ENCODE measurements around the gene NDST1. TPM values are rescaled to one million over a fixed set of nuclear protein-coding genes. Genes with fewer than 3 reads are reported as not detected.

NDST1 gene
- polyA plus RNA-seq, 1 donor (not counting 4 experiments of a cell fraction or from before 2014, with no cell fraction given) = 24.9 TPM

GRCh38 chr5:150468206-150468605 lies 39.7 kb upstream of the NDST1 start:
- TF ChIP-seq EZH2 (IDR thresholded peaks at IDR 0.05; ENCODE audit: low read length) = no peak
- TF ChIP-seq, protein P1, sequence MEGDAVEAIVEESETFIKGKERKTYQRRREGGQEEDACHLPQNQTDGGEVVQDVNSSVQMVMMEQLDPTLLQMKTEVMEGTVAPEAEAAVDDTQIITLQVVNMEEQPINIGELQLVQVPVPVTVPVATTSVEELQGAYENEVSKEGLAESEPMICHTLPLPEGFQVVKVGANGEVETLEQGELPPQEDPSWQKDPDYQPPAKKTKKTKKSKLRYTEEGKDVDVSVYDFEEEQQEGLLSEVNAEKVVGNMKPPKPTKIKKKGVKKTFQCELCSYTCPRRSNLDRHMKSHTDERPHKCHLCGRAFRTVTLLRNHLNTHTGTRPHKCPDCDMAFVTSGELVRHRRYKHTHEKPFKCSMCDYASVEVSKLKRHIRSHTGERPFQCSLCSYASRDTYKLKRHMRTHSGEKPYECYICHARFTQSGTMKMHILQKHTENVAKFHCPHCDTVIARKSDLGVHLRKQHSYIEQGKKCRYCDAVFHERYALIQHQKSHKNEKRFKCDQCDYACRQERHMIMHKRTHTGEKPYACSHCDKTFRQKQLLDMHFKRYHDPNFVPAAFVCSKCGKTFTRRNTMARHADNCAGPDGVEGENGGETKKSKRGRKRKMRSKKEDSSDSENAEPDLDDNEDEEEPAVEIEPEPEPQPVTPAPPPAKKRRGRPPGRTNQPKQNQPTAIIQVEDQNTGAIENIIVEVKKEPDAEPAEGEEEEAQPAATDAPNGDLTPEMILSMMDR (optimal IDR thresholded peaks at IDR 0.05 in 1 of 3, IDR thresholded peaks at IDR 0.05 in 1 of 3, conservative IDR thresholded peaks at IDR 0.05 in 1 of 3; ENCODE audit: extremely low read depth in 1 of 3, insufficient read depth in 2 of 3, low read length in 3 of 3) = no peak
- Histone ChIP-seq H2AFZ (ENCODE audit: control insufficient read depth, low read length) (no peak overlapping the region), H3K4me3 (ENCODE audit: control insufficient read depth in 2 of 3, extremely low read depth in 1 of 3, insufficient read depth in 2 of 3, low read depth in 1 of 3, low read length in 3 of 3) (no peak overlapping the region), H3K9me3 (ENCODE audit: control insufficient read depth, low read depth, low read length) (no peaks in the 10 kb centered on the region), H3K4me2 (ENCODE audit: control insufficient read depth, extremely low read depth, insufficient read depth, low read depth, low read length) (no peak overlapping the region), H3K36me3 (ENCODE audit: control insufficient read depth in 2 of 2, extremely low read depth in 1 of 2, insufficient read depth in 2 of 2, low read length in 2 of 2) (no peaks in the 10 kb centered on the region), H4K20me1 (ENCODE audit: control insufficient read depth, extremely low read depth, insufficient read depth, low read length) (no peaks in the 10 kb centered on the region), H3K27ac (ENCODE audit: control insufficient read depth, insufficient read depth, low read length) (no peak overlapping the region), H3K27me3 (ENCODE audit: control insufficient read depth, extremely low read depth, insufficient read depth, low read length) (no peaks in the 10 kb centered on the region), H3K79me2 (ENCODE audit: control insufficient read depth, insufficient read depth, low read length) (no peaks in the 10 kb centered on the region), H3K9me1 (ENCODE audit: control insufficient read depth, extremely low read depth, insufficient read depth, low read length) (peaks cover 2% of the 10 kb centered on the region), H3K4me1 (ENCODE audit: control insufficient read depth, extremely low read depth, insufficient read depth, low read length) (peaks cover 30% of the 10 kb centered on the region), H3K9ac (ENCODE audit: control insufficient read depth, extremely low read depth, insufficient read depth, low read length) (no peak overlapping the region)
- dilution Hi-C loops (cut with MboI; ENCODE audit: extremely low pct_ligation_motif_present, low sequenced_read_pairs) = no loop called here
- FAIRE-seq (no peak), DNase-seq (ENCODE audit: low read depth, low spot score) (no peak)

DNA sequence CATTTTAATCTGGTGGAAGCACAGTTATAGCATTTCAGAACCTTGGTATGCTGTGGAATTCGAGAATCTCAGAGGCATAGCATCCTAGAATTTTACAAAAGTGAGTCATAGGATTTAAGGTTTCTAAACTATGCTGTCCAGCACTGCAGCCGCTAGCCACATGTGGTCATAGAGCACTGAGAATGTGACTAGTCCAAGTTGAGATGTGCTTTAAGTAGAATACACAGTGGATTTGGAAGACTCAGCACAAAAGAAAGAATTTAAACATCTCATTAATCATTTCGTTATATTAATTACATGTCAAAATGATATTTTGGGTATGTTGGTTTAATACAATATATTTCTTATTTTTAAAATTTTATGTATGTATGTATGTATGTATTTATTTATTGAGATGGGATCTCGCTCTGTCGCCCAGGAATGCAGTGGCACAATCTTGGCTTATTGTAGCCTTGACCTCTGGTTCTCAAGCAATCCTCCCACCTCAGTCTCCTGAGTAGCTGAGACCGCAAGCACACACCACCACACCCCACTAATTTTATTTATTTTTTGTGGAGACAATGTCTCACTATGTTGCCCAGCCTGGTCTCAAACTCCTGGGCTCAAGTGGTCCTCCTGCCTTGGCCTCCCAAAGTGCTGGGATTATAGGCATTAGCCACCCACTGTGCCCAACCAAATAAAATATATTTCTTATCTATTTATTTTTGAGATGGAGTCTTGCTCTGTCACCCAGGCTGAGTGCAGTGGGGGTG lies 38.0 kb upstream of the NDST1 start:
- H3K27me3 ChIP-seq (ENCODE audit: control insufficient read depth, extremely low read depth, insufficient read depth, low read length) = no peaks in the 10 kb centered on the region
- no peaks in the 10 kb centered on the region for H4K20me1 ChIP-seq (ENCODE audit: control insufficient read depth, extremely low read depth, insufficient read depth, low read length)
- no peak overlapping the region for H2AFZ ChIP-seq (ENCODE audit: control insufficient read depth, low read length)
- DNase-seq (ENCODE audit: low read depth, low spot score) (no peak), FAIRE-seq (no peak)
- TF ChIP-seq EZH2 (IDR thresholded peaks at IDR 0.05; ENCODE audit: low read length) = no peak
- TF ChIP-seq, protein P1 (optimal IDR thresholded peaks at IDR 0.05 in 1 of 3, IDR thresholded peaks at IDR 0.05 in 1 of 3, conservative IDR thresholded peaks at IDR 0.05 in 1 of 3; ENCODE audit: extremely low read depth in 1 of 3, insufficient read depth in 2 of 3, low read length in 3 of 3) = no peak
- no peaks in the 10 kb centered on the region for H3K79me2 ChIP-seq (ENCODE audit: control insufficient read depth, insufficient read depth, low read length)
- dilution Hi-C loops (cut with MboI; ENCODE audit: extremely low pct_ligation_motif_present, low sequenced_read_pairs) = no loop called here
- H3K9ac ChIP-seq (ENCODE audit: control insufficient read depth, extremely low read depth, insufficient read depth, low read length) = no peak overlapping the region
- peaks cover 36% of the 10 kb centered on the region for H3K4me1 ChIP-seq (ENCODE audit: control insufficient read depth, extremely low read depth, insufficient read depth, low read length)
- no peak overlapping the region for H3K27ac ChIP-seq (ENCODE audit: control insufficient read depth, insufficient read depth, low read length)
- H3K9me3 ChIP-seq (ENCODE audit: control insufficient read depth, low read depth, low read length) = no peaks in the 10 kb centered on the region
- no peaks in the 10 kb centered on the region for H3K36me3 ChIP-seq (ENCODE audit: control insufficient read depth in 2 of 2, extremely low read depth in 1 of 2, insufficient read depth in 2 of 2, low read length in 2 of 2)
- H3K4me3 ChIP-seq (ENCODE audit: control insufficient read depth in 2 of 3, extremely low read depth in 1 of 3, insufficient read depth in 2 of 3, low read depth in 1 of 3, low read length in 3 of 3) = no peak overlapping the region
- no peak overlapping the region for H3K4me2 ChIP-seq (ENCODE audit: control insufficient read depth, extremely low read depth, insufficient read depth, low read depth, low read length)
- H3K9me1 ChIP-seq (ENCODE audit: control insufficient read depth, extremely low read depth, insufficient read depth, low read length) = peaks cover 2% of the 10 kb centered on the region
